ENCODE measurements around the gene HYAL1.

DNA sequence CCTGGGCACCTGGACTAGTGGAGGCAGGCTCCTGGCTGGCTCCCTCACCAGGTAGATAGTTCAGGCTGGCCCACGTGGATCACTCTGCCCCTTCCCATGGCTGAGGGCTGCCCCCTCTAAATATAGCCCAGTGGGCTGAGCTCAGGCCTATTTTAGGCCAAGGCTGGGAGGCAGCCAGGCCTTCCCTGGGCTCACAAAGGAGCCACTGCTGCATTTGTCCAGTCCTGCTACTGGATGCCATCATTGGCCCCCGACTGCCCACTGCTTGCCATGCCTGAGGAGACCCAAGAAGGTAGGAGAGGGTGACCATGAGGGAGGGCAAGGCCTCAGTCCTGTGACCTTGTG is 24.5 kb downstream of the HYAL1 start, which contains the start of gene LSMEM2:
- TF ChIP-seq EZH2 (IDR thresholded peaks at IDR 0.05; ENCODE audit: insufficient read depth, poor library complexity, severe bottlenecking) = no peak
- no peak for TF ChIP-seq EZH2phosphoT487 (IDR thresholded peaks at IDR 0.05; ENCODE audit: insufficient read depth, low read depth)

Measured in GM23248 (cell line).